GM18498 (cell line): Measurements from ENCODE around the gene RFWD3.
"Not testable (repeated sequence)": the region's sequence is repeated elsewhere in the genome, so short reads cannot be mapped to it uniquely, and the experiment has no call there.

Source experiments
- ATAC-seq: cut with Tn5 transposase; IDR thresholded peaks from one replicate; pipeline ENCODE4 v1.9.1; 2021; ENCODE audit warnings: mild to moderate bottlenecking, moderate library complexity; ENCODE audit not compliant: unreplicated experiment

RFWD3 gene

DNA sequence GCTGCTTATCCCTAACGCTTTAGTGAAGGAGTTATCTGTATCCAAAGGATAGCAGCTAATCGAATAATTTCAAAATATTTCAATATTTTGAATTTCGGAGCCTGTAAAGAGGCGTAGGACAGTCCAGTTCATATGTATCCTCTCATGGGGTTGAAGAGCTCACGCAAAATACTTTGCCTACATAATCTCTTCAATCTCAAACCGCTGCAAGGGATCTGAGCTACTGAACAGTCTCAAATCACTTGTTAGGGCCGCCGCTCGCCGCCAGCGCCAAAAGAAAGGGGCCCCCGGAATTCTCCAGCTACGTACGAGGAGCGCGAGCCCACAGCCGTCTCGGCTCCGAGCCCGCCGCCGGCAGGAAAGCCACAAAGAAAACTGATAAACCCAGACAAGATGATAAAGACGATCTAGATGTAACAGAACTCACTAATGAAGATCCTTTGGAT, 601 bp upstream of the RFWD3 start:
- no peak for ATAC-seq

- ATAC-seq = no peak
Observed at GRCh38 chr16:74666010-74666421, 661 bp downstream of the RFWD3 start.

- ATAC-seq = no peak
Observed at GRCh38 chr16:74661064-74661463, 5.6 kb downstream of the RFWD3 start.

DNA sequence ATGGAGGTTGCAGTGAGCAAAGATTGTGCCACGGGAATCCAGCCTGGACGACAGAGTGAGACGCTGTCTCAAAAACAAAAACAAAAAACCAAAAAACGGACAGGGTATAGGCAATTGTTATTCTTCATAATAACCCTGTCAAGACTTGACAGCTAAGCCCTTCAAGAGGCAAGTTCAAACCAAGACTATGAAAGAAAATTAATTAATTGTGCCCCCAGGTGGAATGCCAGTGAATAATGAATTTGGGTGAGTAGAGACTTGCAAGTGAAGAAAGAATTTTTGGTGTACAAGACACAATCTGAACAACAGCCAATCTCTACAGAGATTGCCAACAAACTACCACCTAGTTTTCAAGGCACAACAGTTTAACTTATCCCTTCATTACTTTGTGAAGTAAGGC, 6.3 kb downstream of the RFWD3 start:
- ATAC-seq = no peak

DNA sequence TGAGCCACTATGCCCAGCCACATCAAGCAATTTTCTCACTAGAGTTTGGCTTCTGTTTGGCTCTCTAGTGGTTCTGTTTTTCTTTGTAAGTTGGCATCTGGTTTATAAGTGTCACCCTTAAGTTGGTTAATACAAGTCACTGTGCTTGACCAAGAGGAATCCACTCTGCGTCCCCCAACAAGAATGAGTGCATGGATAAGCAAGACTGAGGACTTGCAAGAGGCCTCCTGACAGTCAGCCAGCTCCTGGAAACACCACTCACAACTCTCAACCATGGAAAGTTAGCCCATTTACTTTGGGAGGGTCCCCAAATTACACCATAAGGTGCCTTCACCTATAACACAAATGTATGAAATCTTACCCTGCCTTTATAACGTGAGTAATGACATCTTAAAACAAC, 7.6 kb downstream of the RFWD3 start:
- ATAC-seq = no peak

DNA sequence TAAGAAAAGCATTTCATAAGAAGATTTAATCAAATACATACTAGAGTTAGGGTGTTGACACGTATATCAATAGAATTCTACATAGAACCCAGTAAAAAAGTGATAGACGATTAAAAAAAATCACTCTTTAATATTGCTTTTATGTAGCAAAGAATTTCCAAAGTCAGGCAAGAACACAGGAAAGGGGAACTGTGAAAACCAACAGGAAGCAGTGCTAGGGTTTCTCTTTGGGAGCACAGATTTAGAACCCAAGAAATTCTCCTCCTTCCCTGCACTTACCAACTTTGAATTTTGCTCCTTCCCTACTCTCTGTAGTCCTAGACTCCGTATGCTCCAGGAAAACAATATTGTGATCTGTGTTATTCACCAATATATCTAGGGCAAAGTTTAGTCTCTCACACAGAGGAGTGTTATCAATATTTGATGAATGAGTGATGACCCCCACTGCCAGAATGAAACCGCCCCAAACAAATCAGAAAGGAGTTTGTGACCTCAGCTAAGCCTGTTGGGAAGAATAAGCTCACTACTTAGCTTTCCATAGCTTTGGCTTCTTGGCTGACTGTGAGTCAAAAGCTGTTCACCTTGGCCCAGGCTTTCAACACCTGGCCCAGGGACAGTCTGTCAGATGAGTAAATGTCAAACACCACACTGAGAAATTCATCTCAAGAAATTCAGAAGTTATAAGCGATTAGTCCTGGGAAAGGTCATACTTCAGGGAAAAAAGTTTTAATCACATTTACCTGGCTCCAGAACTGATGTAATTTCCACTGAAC, 8.6 kb downstream of the RFWD3 start:
- ATAC-seq = no peak

GRCh38 chr16:74654536-74655050, 12.1 kb downstream of the RFWD3 start:
- ATAC-seq = no peak

DNA sequence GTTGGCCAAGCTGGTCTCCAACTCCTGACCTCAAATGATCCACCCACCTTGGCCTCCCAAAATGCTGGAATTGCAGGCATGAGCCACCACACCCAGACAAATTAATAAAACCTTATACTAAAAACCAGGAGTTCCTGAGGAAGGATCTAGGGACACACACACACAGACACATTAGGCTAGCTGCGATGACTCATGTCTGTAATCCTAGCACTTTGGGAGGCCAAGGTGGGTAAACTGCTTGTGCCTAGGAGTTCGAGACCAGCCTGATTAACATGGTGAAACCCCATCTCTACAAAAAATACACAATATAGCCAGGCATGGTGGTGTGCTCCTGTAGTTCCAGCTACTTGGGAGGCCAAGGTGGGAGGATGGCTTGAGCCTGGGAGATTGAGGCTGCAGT, 13.8 kb downstream of the RFWD3 start:
- not testable (repeated sequence) for ATAC-seq

GRCh38 chr16:74652249-74652648, 14.4 kb downstream of the RFWD3 start:
- no peak for ATAC-seq

- ATAC-seq = no peak
Observed at GRCh38 chr16:74651841-74652240, 14.8 kb downstream of the RFWD3 start.

DNA sequence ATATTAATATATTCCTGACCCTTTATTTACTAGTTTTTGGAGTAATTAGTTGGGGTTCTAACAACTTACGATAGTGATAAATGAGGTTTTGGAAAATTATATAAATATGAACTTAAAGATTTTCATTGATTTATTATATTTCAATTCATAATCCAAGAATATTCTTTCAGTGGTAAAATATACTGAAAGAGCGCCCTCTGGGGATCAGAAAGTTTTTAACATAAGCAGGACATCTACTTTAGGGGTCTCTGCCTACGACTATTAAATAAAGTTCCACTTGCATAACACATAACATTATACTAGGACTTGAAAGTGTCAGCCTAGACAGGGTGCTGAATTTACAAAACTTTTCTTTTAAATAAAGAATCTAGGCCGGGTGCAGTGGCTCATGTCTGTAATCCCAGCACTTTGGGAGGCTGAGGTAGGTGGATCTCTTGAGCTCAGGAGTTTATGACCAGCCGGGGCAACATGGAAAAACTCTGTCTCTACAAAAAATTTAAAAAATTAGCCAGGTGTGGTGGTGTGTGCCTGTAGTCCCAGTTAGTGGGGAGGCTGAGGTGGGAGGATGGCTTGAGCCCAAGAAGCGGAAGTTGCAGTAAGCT, 15.6 kb downstream of the RFWD3 start:
- no peak for ATAC-seq

- no peak for ATAC-seq
Observed at GRCh38 chr16:74649839-74650504, 16.7 kb downstream of the RFWD3 start.

- ATAC-seq = no peak
Observed at GRCh38 chr16:74641969-74642368, 24.7 kb downstream of the RFWD3 start.

DNA sequence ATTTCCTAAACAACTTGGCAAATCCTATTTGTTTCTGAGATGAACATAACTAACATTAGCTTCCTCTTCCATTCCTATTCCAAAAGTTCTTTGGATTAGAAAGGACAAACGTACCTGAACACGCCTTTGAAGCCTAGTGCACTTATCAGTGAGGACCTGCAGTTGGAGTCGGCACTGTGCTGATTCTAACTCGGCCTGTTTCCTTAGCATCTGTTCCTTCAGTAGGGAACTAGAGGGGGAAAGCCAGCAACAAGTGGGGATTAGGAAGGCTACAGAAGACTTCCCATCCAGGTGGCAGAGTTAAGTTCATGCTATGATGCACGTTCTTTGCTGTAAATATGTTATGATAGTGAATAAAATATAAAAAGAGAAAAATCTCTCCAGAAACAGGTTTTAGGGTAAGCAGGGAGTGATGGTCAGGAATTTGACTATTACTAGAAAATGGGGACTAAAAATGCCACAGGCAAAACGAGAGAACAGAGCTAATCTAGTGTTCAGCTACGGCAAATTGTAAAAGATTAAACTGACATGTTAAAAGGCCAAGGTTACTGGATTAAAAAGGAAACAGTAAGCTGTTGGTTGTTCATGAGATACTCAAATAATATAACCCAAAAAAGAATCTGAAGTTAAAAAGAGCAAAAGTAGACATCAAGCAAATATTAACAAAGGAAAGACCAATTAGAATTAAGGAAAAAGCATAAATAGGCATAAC, 28.8 kb downstream of the RFWD3 start:
- ATAC-seq = no peak

- no peak for ATAC-seq
Observed at GRCh38 chr16:74635303-74635702, 31.4 kb downstream of the RFWD3 start.

DNA sequence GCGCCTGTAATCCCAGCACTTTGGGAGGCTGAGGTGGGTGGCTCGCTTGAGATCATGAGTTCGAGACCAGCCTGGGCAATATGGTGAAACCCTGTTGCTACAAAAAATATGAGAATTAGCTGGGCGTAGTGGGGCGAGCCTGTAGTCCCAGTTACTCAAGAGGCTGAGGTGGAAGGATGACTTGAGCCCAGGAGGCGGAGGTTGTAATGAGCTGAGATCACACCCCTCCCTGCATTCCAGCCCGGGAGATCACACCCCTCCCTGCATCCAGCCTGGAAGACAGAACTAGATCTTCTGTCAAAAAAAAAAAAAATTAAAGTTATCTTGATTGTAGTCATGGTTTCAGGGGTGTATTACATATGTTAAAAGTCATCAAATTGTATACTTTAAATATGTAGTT, 33.0 kb downstream of the RFWD3 start:
- no peak for ATAC-seq

- peak; percentile 5 for ATAC-seq
Observed at GRCh38 chr16:74627506-74628220, 39.0 kb downstream of the RFWD3 start.

- ATAC-seq = peak; percentile 41
Observed at GRCh38 chr16:74626741-74627416, 39.8 kb downstream of the RFWD3 start.

DNA sequence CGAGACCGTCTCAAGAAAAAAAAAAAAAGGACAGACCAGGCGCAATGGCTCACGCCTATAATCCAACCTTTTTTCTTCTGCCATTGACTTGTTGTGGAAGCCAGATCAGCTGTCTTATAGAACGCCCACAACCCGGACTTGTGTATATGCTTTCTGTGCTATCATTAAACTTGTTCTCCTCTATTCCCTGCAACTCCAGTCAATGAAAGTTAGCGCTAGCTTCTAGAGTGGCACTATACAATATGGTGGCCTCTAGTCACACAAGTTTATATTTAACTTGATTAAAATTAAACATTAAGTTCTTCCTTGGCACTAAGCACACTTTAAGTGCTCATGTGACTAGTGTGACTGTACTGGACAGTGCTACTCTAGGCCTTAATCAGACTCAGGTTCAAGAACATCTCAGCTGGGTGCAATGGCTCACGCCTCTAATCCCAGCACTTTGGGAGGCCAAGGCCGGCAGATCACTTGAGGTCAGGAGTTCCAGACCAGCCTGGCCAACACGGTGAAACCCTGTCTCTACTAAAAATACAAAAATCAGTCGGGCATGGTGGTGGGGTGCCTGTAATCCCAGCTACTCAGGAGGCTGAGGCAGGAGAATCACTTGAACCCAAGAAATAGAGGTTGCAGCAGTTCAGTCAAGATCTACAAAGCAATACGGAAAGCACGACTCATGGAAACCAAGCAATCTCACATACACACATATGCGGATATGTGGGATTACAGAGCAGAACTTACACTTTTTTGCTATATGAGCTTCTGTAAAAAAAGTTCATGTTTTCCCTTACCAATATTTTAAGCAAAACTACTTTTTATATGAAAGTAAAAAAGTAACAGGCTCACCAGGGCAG, 41.0 kb downstream of the RFWD3 start:
- no peak for ATAC-seq
